WTC11 (cell line): ENCODE data around the gene MTREX. TPM values are rescaled to one million over a fixed set of nuclear protein-coding genes. Genes with fewer than 3 reads are reported as not detected.

ENCODE experiments used
- ATAC-seq: fragments of 200-7000 bp; cut with Tn5 transposase; 2 replicates; pipeline ENCODE4 v1.10.0; 2021; ENCODE audit warnings: mild to moderate bottlenecking, moderate library complexity
- CTCF ChIA-PET: fragments of 300-600 bp; sonication (Branson Sonifier 250); formaldehyde crosslinking; loops from one replicate; lab custom pipeline; 2021; ENCODE audit warnings: antibody characterized with exemption; lab: Charles Lee
- POLR2A ChIA-PET: fragments of 350-600 bp; sonication (Branson Sonifier 250); formaldehyde crosslinking; loops from one replicate; lab custom pipeline; 2021; ENCODE audit warnings: antibody characterized with exemption; lab: Charles Lee
- DNase-seq: peaks from one replicate; pipeline ENCODE4 v3.0.0; 2021; ENCODE audit warnings: low spot score
- H3K27ac Mint-ChIP-seq: 2 replicates; pipeline ENCODE4 v1.8.0; 2021; ENCODE audit warnings: mixed read lengths
- H3K27me3 Mint-ChIP-seq: 2 replicates; pipeline ENCODE4 v1.8.0; 2021; ENCODE audit warnings: low read depth, mild to moderate bottlenecking, moderate library complexity, mixed read lengths
- H3K36me3 Mint-ChIP-seq: 2 replicates; pipeline ENCODE4 v1.8.0; 2021; ENCODE audit warnings: mixed read lengths
- H3K4me1 Mint-ChIP-seq: 2 replicates; pipeline ENCODE4 v1.8.0; 2022; ENCODE audit warnings: mixed read lengths
- H3K4me3 Mint-ChIP-seq: 2 replicates; pipeline ENCODE4 v1.8.0; 2021; ENCODE audit warnings: mild to moderate bottlenecking, moderate library complexity, mixed read lengths
- H3K9me3 Mint-ChIP-seq: 2 replicates; pipeline ENCODE4 v1.8.0; 2021; ENCODE audit warnings: mixed read lengths
- CBFB ChIP-seq: sonication (generic); formaldehyde crosslinking; IDR thresholded peaks from 2 replicates; pipeline ENCODE4 v1.8.1; 2022; ENCODE audit warnings: mild to moderate bottlenecking, low read depth, missing genetic modification reagents
- CREB1 ChIP-seq: sonication (generic); formaldehyde crosslinking; IDR thresholded peaks from 2 replicates; pipeline ENCODE4 v1.8.0; 2023; ENCODE audit warnings: mild to moderate bottlenecking, missing genetic modification reagents
- CREM ChIP-seq: sonication (generic); formaldehyde crosslinking; IDR thresholded peaks from 2 replicates; pipeline ENCODE4 v1.8.1; 2022; ENCODE audit warnings: mild to moderate bottlenecking, missing genetic modification reagents, moderate library complexity
- EMX1 ChIP-seq: fragments of 250-450 bp; sonication (Bioruptor Pico); IDR thresholded peaks from 2 replicates; pipeline ENCODE4 v1.8.0; 2021; ENCODE audit warnings: mild to moderate bottlenecking
- ETV6 ChIP-seq: sonication (generic); formaldehyde crosslinking; IDR thresholded peaks from 2 replicates; pipeline ENCODE4 v1.8.1; 2022; ENCODE audit warnings: mild to moderate bottlenecking, missing genetic modification reagents
- GRHL2 ChIP-seq: fragments of 250-450 bp; sonication (Bioruptor Pico); IDR thresholded peaks from 2 replicates; pipeline ENCODE4 v1.8.0; 2022; ENCODE audit warnings: mild to moderate bottlenecking, moderate library complexity; ENCODE audit not compliant: insufficient replicate concordance, severe bottlenecking
- JUN ChIP-seq: sonication (generic); formaldehyde crosslinking; IDR thresholded peaks from 2 replicates; pipeline ENCODE4 v1.8.0; 2023; ENCODE audit warnings: mild to moderate bottlenecking, missing genetic modification reagents
- KAT7 ChIP-seq: sonication (generic); formaldehyde crosslinking; IDR thresholded peaks from 2 replicates; pipeline ENCODE4 v1.8.1; 2023; ENCODE audit warnings: missing genetic modification reagents, mild to moderate bottlenecking, borderline replicate concordance
- MXD4 ChIP-seq: fragments of 250-450 bp; sonication (Bioruptor Pico); IDR thresholded peaks from 2 replicates; pipeline ENCODE4 v1.8.0; 2021; ENCODE audit warnings: mild to moderate bottlenecking, moderate library complexity, borderline replicate concordance
- NFYB ChIP-seq: sonication (generic); formaldehyde crosslinking; conservative IDR thresholded peaks from 2 replicates; pipeline ENCODE4 v1.8.0; 2022; ENCODE audit warnings: low read depth, missing genetic modification reagents
- RELA ChIP-seq: sonication (generic); formaldehyde crosslinking; IDR thresholded peaks from 2 replicates; pipeline ENCODE4 v1.8.1; 2022; ENCODE audit warnings: missing genetic modification reagents, mild to moderate bottlenecking, borderline replicate concordance
- SMAD3 ChIP-seq: sonication (generic); formaldehyde crosslinking; IDR thresholded peaks from 2 replicates; pipeline ENCODE4 v1.8.0; 2022; ENCODE audit warnings: missing genetic modification reagents, mild to moderate bottlenecking, borderline replicate concordance
- SOX15 ChIP-seq: fragments of 250-450 bp; sonication (Bioruptor Pico); IDR thresholded peaks from 2 replicates; pipeline ENCODE4 v1.9.0; 2021; ENCODE audit warnings: mild to moderate bottlenecking
- TEAD4 ChIP-seq: sonication (generic); formaldehyde crosslinking; IDR thresholded peaks from 2 replicates; pipeline ENCODE4 v1.8.0; 2022; ENCODE audit warnings: mild to moderate bottlenecking, missing genetic modification reagents
- TP53 ChIP-seq: sonication (generic); formaldehyde crosslinking; IDR thresholded peaks from 2 replicates; pipeline ENCODE4 v1.8.1; 2023; ENCODE audit warnings: mild to moderate bottlenecking, missing genetic modification reagents
- ZNF416 ChIP-seq: fragments of 250-450 bp; sonication (Bioruptor Pico); IDR thresholded peaks from 2 replicates; pipeline ENCODE4 v1.9.0; 2021; ENCODE audit warnings: mild to moderate bottlenecking, inconsistent platforms
- total RNA-seq: library from RNA; stranded (reverse); gene quantifications from 3 replicates; pipeline ENCODE4 v1.2.3, GENCODE V29; 2021
- TF ChIP-seq, protein P1 (sequence below): sonication (generic); formaldehyde crosslinking; IDR thresholded peaks from 2 replicates; pipeline ENCODE4 v1.8.1; 2023; ENCODE audit warnings: mild to moderate bottlenecking, missing genetic modification reagents
- TF ChIP-seq, protein P2 (sequence below): sonication (generic); formaldehyde crosslinking; IDR thresholded peaks from 2 replicates; pipeline ENCODE4 v1.8.0; 2022; ENCODE audit warnings: mild to moderate bottlenecking, missing genetic modification reagents
- TF ChIP-seq, protein P3 (sequence below): sonication (generic); formaldehyde crosslinking; IDR thresholded peaks from 2 replicates; pipeline ENCODE4 v1.8.1; 2022; ENCODE audit warnings: mild to moderate bottlenecking, missing genetic modification reagents, moderate library complexity, borderline replicate concordance
- TF ChIP-seq, protein P4 (sequence below): fragments of 250-450 bp; sonication (Bioruptor Pico); IDR thresholded peaks from 2 replicates; pipeline ENCODE4 v1.9.0; 2021; ENCODE audit warnings: mild to moderate bottlenecking
- TF ChIP-seq, protein P5 (sequence below): sonication (generic); formaldehyde crosslinking; IDR thresholded peaks from 2 replicates; pipeline ENCODE4 v1.8.1; 2023; ENCODE audit warnings: mild to moderate bottlenecking, moderate library complexity, missing genetic modification reagents
- TF ChIP-seq, protein P6 (sequence below): sonication (generic); formaldehyde crosslinking; IDR thresholded peaks from 2 replicates; pipeline ENCODE4 v1.8.1; 2022; ENCODE audit warnings: low read depth, missing genetic modification reagents, borderline replicate concordance
- TF ChIP-seq, protein P7 (sequence below): fragments of 250-450 bp; sonication (Bioruptor Pico); IDR thresholded peaks from 2 replicates; pipeline ENCODE4 v1.9.0; 2021; ENCODE audit warnings: mild to moderate bottlenecking, borderline replicate concordance

The MTREX gene
- total RNA-seq, 1 experiment from 2014 or later = 110 TPM

DNA sequence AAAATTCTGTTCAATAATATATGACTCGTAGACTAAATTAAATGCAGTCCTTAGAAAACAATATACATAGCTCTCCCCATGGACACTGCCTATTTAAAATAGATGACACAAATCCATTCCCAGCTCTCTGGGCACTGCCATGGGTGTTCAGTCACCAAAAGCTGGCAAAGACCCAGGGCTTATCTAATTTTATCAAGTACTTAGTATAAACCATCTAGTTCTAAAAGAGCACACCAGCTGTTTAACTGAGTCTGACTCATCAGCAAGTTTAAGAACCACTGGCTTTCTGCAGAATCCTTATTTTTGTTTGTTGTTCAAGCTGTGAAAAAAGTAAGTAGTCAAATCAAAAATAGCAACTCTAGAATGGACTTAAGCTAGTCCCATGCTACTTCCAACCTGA, 119.4 kb downstream of the MTREX start (continued):
- TF ChIP-seq, protein P1, sequence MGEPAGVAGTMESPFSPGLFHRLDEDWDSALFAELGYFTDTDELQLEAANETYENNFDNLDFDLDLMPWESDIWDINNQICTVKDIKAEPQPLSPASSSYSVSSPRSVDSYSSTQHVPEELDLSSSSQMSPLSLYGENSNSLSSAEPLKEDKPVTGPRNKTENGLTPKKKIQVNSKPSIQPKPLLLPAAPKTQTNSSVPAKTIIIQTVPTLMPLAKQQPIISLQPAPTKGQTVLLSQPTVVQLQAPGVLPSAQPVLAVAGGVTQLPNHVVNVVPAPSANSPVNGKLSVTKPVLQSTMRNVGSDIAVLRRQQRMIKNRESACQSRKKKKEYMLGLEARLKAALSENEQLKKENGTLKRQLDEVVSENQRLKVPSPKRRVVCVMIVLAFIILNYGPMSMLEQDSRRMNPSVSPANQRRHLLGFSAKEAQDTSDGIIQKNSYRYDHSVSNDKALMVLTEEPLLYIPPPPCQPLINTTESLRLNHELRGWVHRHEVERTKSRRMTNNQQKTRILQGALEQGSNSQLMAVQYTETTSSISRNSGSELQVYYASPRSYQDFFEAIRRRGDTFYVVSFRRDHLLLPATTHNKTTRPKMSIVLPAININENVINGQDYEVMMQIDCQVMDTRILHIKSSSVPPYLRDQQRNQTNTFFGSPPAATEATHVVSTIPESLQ (CRISPR knock-in tag) = no peak
- TF ChIP-seq JUN (CRISPR knock-in tag) = no peak
- TF ChIP-seq SOX15 (CRISPR knock-in tag) = no peak
- no peak for TF ChIP-seq SMAD3 (CRISPR knock-in tag)
- no peak for TF ChIP-seq ZNF416 (CRISPR knock-in tag)

DNA sequence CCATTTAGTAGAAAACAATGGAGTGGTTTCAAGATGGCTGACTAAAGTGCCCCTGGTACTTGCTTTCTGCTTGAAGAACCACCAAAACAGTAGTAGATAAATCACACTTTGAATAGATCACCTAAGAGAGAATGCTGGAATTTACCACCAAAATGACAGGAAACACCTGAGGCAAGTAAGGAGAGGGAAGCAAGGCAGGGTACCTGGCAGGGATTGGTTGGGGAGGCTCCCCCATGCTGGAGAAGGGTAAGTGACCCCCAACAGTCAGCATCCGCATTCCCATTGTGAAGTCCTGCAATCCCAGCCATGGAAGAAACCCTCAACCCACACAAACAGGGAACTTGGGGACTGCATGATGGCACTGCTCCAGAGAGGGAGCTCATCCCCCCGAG, 121.4 kb downstream of the MTREX start:
- no peaks in the 10 kb centered on the region for H3K27me3 Mint-ChIP-seq
- DNase-seq = no peak
- POLR2A ChIA-PET = no interaction called here
- TF ChIP-seq, protein P2, sequence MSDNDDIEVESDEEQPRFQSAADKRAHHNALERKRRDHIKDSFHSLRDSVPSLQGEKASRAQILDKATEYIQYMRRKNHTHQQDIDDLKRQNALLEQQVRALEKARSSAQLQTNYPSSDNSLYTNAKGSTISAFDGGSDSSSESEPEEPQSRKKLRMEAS (CRISPR knock-in tag) = no peak
- TF ChIP-seq TEAD4 (CRISPR knock-in tag) (no peak), GRHL2 (no peak), NFYB (CRISPR knock-in tag) (no peak), ETV6 (CRISPR knock-in tag) (no peak), KAT7 (no peak)
- TF ChIP-seq, protein P3, sequence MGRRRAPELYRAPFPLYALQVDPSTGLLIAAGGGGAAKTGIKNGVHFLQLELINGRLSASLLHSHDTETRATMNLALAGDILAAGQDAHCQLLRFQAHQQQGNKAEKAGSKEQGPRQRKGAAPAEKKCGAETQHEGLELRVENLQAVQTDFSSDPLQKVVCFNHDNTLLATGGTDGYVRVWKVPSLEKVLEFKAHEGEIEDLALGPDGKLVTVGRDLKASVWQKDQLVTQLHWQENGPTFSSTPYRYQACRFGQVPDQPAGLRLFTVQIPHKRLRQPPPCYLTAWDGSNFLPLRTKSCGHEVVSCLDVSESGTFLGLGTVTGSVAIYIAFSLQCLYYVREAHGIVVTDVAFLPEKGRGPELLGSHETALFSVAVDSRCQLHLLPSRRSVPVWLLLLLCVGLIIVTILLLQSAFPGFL (CRISPR knock-in tag) = no peak
- TF ChIP-seq, protein P4, sequence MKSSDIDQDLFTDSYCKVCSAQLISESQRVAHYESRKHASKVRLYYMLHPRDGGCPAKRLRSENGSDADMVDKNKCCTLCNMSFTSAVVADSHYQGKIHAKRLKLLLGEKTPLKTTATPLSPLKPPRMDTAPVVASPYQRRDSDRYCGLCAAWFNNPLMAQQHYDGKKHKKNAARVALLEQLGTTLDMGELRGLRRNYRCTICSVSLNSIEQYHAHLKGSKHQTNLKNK (CRISPR knock-in tag) = no peak
- TF ChIP-seq, all 79 proteins: peak for 0
- Mint-ChIP-seq H3K36me3 (peaks cover 80% of the 10 kb centered on the region), H3K9me3 (peaks cover 42% of the 10 kb centered on the region), H3K4me1 (peaks cover 15% of the 10 kb centered on the region), H3K27ac (no peak overlapping the region), H3K4me3 (no peak overlapping the region)
- CTCF ChIA-PET = no interaction called here
- ATAC-seq = peak; percentile 61

DNA sequence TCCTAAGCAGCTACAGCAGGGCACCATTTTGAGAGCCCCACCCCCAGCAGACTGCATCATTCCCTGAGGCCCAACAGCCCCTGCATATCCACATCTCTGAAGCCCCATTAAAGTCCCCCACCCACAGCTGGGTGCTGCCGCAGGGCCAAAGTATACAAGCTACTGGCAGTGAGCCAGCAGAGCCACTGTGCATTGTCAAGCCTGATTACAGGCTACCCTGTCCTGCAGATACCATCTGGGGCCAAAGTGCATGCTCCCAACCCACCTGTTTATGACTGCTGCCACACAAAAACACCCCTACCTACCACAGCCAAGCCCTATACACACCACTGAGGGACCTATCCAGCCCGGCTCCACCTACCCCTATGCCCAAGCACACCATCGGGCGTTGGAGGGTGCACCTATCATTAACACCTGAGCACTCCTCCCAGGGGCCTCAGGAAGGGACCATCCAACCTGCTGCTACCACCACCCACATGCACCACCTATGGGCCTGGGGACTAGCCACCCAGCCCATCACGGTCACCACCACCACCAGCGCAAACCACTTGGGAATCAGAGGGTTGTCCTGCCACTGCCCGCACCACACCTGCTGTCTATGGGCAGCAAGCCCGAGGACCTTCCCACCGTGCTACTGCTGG, 121.9 kb downstream of the MTREX start:
- peak overlapping the region; percentile 41; the same call in 1 of the 2 replicates for H3K27ac Mint-ChIP-seq
- H3K9me3 Mint-ChIP-seq = peaks cover 48% of the 10 kb centered on the region
- ChIA-PET CTCF (no interaction called here), POLR2A (no interaction called here)
- DNase-seq (no peak), ATAC-seq (peak; percentile 14)
- peaks cover 81% of the 10 kb centered on the region for H3K36me3 Mint-ChIP-seq
- H3K4me3 Mint-ChIP-seq = no peak overlapping the region
- peaks cover 15% of the 10 kb centered on the region for H3K4me1 Mint-ChIP-seq
- no peaks in the 10 kb centered on the region for H3K27me3 Mint-ChIP-seq
- TF ChIP-seq EMX1 (CRISPR knock-in tag) (no peak), CBFB (CRISPR knock-in tag) (no peak), TP53 (no peak), CREM (no peak), ETV6 (CRISPR knock-in tag) (no peak), RELA (no peak), MXD4 (CRISPR knock-in tag) (no peak), CREB1 (CRISPR knock-in tag) (no peak), GRHL2 (no peak)
- TF ChIP-seq, protein P5, sequence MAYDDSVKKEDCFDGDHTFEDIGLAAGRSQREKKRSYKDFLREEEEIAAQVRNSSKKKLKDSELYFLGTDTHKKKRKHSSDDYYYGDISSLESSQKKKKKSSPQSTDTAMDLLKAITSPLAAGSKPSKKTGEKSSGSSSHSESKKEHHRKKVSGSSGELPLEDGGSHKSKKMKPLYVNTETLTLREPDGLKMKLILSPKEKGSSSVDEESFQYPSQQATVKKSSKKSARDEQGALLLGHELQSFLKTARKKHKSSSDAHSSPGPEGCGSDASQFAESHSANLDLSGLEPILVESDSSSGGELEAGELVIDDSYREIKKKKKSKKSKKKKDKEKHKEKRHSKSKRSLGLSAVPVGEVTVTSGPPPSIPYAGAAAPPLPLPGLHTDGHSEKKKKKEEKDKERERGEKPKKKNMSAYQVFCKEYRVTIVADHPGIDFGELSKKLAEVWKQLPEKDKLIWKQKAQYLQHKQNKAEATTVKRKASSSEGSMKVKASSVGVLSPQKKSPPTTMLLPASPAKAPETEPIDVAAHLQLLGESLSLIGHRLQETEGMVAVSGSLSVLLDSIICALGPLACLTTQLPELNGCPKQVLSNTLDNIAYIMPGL (CRISPR knock-in tag) = no peak
- TF ChIP-seq, protein P6, sequence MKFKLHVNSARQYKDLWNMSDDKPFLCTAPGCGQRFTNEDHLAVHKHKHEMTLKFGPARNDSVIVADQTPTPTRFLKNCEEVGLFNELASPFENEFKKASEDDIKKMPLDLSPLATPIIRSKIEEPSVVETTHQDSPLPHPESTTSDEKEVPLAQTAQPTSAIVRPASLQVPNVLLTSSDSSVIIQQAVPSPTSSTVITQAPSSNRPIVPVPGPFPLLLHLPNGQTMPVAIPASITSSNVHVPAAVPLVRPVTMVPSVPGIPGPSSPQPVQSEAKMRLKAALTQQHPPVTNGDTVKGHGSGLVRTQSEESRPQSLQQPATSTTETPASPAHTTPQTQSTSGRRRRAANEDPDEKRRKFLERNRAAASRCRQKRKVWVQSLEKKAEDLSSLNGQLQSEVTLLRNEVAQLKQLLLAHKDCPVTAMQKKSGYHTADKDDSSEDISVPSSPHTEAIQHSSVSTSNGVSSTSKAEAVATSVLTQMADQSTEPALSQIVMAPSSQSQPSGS = no peak
- TF ChIP-seq, protein P7, sequence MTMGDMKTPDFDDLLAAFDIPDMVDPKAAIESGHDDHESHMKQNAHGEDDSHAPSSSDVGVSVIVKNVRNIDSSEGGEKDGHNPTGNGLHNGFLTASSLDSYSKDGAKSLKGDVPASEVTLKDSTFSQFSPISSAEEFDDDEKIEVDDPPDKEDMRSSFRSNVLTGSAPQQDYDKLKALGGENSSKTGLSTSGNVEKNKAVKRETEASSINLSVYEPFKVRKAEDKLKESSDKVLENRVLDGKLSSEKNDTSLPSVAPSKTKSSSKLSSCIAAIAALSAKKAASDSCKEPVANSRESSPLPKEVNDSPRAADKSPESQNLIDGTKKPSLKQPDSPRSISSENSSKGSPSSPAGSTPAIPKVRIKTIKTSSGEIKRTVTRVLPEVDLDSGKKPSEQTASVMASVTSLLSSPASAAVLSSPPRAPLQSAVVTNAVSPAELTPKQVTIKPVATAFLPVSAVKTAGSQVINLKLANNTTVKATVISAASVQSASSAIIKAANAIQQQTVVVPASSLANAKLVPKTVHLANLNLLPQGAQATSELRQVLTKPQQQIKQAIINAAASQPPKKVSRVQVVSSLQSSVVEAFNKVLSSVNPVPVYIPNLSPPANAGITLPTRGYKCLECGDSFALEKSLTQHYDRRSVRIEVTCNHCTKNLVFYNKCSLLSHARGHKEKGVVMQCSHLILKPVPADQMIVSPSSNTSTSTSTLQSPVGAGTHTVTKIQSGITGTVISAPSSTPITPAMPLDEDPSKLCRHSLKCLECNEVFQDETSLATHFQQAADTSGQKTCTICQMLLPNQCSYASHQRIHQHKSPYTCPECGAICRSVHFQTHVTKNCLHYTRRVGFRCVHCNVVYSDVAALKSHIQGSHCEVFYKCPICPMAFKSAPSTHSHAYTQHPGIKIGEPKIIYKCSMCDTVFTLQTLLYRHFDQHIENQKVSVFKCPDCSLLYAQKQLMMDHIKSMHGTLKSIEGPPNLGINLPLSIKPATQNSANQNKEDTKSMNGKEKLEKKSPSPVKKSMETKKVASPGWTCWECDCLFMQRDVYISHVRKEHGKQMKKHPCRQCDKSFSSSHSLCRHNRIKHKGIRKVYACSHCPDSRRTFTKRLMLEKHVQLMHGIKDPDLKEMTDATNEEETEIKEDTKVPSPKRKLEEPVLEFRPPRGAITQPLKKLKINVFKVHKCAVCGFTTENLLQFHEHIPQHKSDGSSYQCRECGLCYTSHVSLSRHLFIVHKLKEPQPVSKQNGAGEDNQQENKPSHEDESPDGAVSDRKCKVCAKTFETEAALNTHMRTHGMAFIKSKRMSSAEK (CRISPR knock-in tag) = no peak
